B cell (primary cell): ENCODE measurements around the gene SPECC1. TPM values are rescaled to one million over a fixed set of nuclear protein-coding genes. Genes with fewer than 3 reads are reported as not detected.

ENCODE experiments used
- ATAC-seq: fragments of 200-7000 bp; cut with Tn5 transposase; one replicate; pipeline ENCODE4 v1.10.0; 2021; ENCODE audit warnings: low read depth, mild to moderate bottlenecking, moderate number of reproducible peaks, moderate library complexity
- CTCF ChIA-PET: fragments of 350-600 bp; sonication (Branson Sonifier 250); formaldehyde crosslinking; loops from one replicate; lab custom pipeline; 2021; ENCODE audit warnings: antibody characterized with exemption, inconsistent platforms; lab: Charles Lee
- POLR2A ChIA-PET: fragments of 350-600 bp; sonication (Branson Sonifier 250); formaldehyde crosslinking; loops from one replicate; lab custom pipeline; 2021; ENCODE audit warnings: antibody characterized with exemption; lab: Charles Lee
- DNase-seq: peaks from one replicate; pipeline ENCODE4 v3.0.0; 2013
- H2AFZ ChIP-seq: 2 replicates; pipeline ENCODE4 v1.6.1; 2012; ENCODE audit warnings: mild to moderate bottlenecking, low read depth, low read length; ENCODE audit not compliant: insufficient read depth, poor library complexity, severe bottlenecking
- H3K27ac ChIP-seq, 2 donors: 1 replicate in 1 of 2; 2 replicates in 1 of 2; pipeline ENCODE4 v1.5.1; 2012 to 2013; ENCODE audit warnings: low read length in 2 of 2, mild to moderate bottlenecking in 2 of 2, moderate library complexity in 1 of 2
- H3K27me3 ChIP-seq, 4 experiments: fragments of 200-600 bp in 1 of 4; sonication (generic) in 1 of 4; replicated peaks in 1 of 4; 1 replicate in 2 of 4; 2 replicates in 2 of 4; pipeline versions ENCODE4 v1.6.1 to v1.7.0; 2013 to 2016; ENCODE audit warnings: low read length in 3 of 4, mild to moderate bottlenecking in 2 of 4, mixed read lengths in 1 of 4, moderate library complexity in 1 of 4; ENCODE audit not compliant: insufficient read depth in 4 of 4, control insufficient read depth in 3 of 4; ENCODE audit errors: control extremely low read depth in 1 of 4
- H3K36me3 ChIP-seq, 2 experiments: replicated peaks in 1 of 2; 1 replicate in 1 of 2; 2 replicates in 1 of 2; pipeline versions ENCODE4 v1.6.1 to v1.7.1; 2013; ENCODE audit warnings: low read length in 1 of 2; ENCODE audit not compliant: insufficient read depth in 2 of 2, control insufficient read depth in 1 of 2; ENCODE audit errors: control extremely low read depth in 1 of 2, extremely low read depth in 1 of 2
- H3K4me1 ChIP-seq, 2 donors: fragments of 200-600 bp in 1 of 2; sonication (generic) in 1 of 2; 1 replicate in 1 of 2; 2 replicates in 1 of 2; pipeline versions ENCODE4 v1.5.1 to v1.6.1; 2013 to 2017; ENCODE audit warnings: low read length in 2 of 2; ENCODE audit not compliant: control insufficient read depth in 2 of 2, insufficient read depth in 2 of 2
- H3K4me2 ChIP-seq: replicated peaks from 2 replicates; pipeline ENCODE3; 2012; ENCODE audit warnings: mild to moderate bottlenecking, low read depth, low read length; ENCODE audit not compliant: poor library complexity, severe bottlenecking
- H3K4me3 ChIP-seq, 5 experiments: fragments of 200-600 bp in 1 of 5; sonication (generic) in 1 of 5; 1 replicate in 3 of 5; 2 replicates in 2 of 5; pipeline versions ENCODE4 v1.5.1 to v1.7.0; 2011 to 2016; ENCODE audit warnings: low read length in 4 of 5, mild to moderate bottlenecking in 4 of 5, low read depth in 2 of 5, control low read depth in 1 of 5, moderate library complexity in 1 of 5; ENCODE audit not compliant: insufficient read depth in 1 of 5; ENCODE audit errors: control extremely low read depth in 1 of 5, extremely low read depth in 1 of 5
- H3K79me2 ChIP-seq: fragments of 200-600 bp; sonication (generic); one replicate; pipeline ENCODE4 v1.6.0; 2016; ENCODE audit warnings: low read length; ENCODE audit not compliant: control insufficient read depth, insufficient read depth
- H3K9ac ChIP-seq: fragments of 200-600 bp; sonication (generic); 2 replicates; pipeline ENCODE4 v1.6.1; 2017; ENCODE audit warnings: mild to moderate bottlenecking, low read length, moderate library complexity
- H3K9me3 ChIP-seq, 3 donors: one replicate each; pipeline versions ENCODE4 v1.6.1 to v1.7.1; 2013; ENCODE audit warnings: low read length in 2 of 3; ENCODE audit not compliant: control insufficient read depth in 2 of 3, insufficient read depth in 1 of 3; ENCODE audit errors: control extremely low read depth in 1 of 3
- H4K20me1 ChIP-seq: 2 replicates; pipeline ENCODE4 v1.6.0; 2012; ENCODE audit warnings: mild to moderate bottlenecking, low read length; ENCODE audit not compliant: insufficient read depth, control insufficient read depth, poor library complexity, severe bottlenecking
- H3K27ac Mint-ChIP-seq: one replicate; pipeline ENCODE4 v1.8.0; 2021; ENCODE audit warnings: mixed read lengths
- H3K27me3 Mint-ChIP-seq: one replicate; pipeline ENCODE4 v1.8.0; 2021; ENCODE audit warnings: mixed read lengths
- H3K4me1 Mint-ChIP-seq: one replicate; pipeline ENCODE4 v1.8.0; 2021; ENCODE audit warnings: mixed read lengths
- H3K4me3 Mint-ChIP-seq: one replicate; pipeline ENCODE4 v1.8.0; 2021; ENCODE audit warnings: mixed read lengths
- H3K9me3 Mint-ChIP-seq: one replicate; pipeline ENCODE4 v1.8.0; 2022; ENCODE audit warnings: mixed read lengths; ENCODE audit not compliant: insufficient read depth
- EZH2 ChIP-seq: IDR thresholded peaks from 2 replicates; pipeline ENCODE4 v1.6.1; 2012; ENCODE audit warnings: borderline replicate concordance, low read depth, mild to moderate bottlenecking, moderate library complexity, low read length; ENCODE audit not compliant: insufficient read depth, poor library complexity, severe bottlenecking
- WGBS: methylation state at CpG from one replicate; pipeline ENCODE4 v1.1.5; 2013; ENCODE audit warnings: missing lambda C conversion rate; ENCODE audit not compliant: insufficient coverage; 5-methylcytosine and 5-hydroxymethylcytosine counted together
- intact Hi-C: fragments of 100-400 bp; cut with micrococcal nuclease; formaldehyde crosslinking; loops from one replicate; pipeline ENCODE4 v1.10.0; 2022
- polyA plus RNA-seq: library from polyadenylated mRNA; depleted of rRNA; stranded (reverse); fragments of >200 nt; gene quantifications from 2 replicates; pipeline ENCODE4 v1.2.3, GENCODE V29; 2012
- total RNA-seq, 2 donors: library from RNA; stranded (reverse); fragments of 120-200 nt in 1 of 2; gene quantifications; 1 replicate in 1 of 2; 2 replicates in 1 of 2; pipeline versions ENCODE4 v1.2.3 to v1.2.4, GENCODE V29; 2013 to 2022
- TF ChIP-seq, protein P1 (sequence below): fragments of 200-600 bp; IDR thresholded peaks from one replicate; pipeline ENCODE4 v1.8.0; 2022; ENCODE audit warnings: antibody characterized with exemption, mild to moderate bottlenecking

Gene SPECC1
- total and polyA plus RNA-seq, 2 donors (not counting 1 experiment from before 2014, with no cell fraction given) = 4.6 to 7.4 TPM

GRCh38 chr17:20121359-20122253, 112.4 kb downstream of the SPECC1 start:
- POLR2A ChIA-PET = no interaction called here
- no peak overlapping the region for H3K27ac ChIP-seq
- H2AFZ ChIP-seq = no peak overlapping the region
- intact Hi-C loops = loop anchor here (2.0 to 5.0 kb wide), 3 partner anchors 36 to 871 kb away; no protein-coding TSS in a partner anchor
- peaks cover 15% of the 10 kb centered on the region for H3K27me3 Mint-ChIP-seq
- peak; percentile 82 for DNase-seq
- no peak overlapping the region for H3K27ac Mint-ChIP-seq
- H3K27me3 ChIP-seq = no peaks in the 10 kb centered on the region
- no peaks in the 10 kb centered on the region for H3K4me1 ChIP-seq
- peak; percentile 68 for ATAC-seq
- TF ChIP-seq EZH2 = no peak
- TF ChIP-seq, protein P1, sequence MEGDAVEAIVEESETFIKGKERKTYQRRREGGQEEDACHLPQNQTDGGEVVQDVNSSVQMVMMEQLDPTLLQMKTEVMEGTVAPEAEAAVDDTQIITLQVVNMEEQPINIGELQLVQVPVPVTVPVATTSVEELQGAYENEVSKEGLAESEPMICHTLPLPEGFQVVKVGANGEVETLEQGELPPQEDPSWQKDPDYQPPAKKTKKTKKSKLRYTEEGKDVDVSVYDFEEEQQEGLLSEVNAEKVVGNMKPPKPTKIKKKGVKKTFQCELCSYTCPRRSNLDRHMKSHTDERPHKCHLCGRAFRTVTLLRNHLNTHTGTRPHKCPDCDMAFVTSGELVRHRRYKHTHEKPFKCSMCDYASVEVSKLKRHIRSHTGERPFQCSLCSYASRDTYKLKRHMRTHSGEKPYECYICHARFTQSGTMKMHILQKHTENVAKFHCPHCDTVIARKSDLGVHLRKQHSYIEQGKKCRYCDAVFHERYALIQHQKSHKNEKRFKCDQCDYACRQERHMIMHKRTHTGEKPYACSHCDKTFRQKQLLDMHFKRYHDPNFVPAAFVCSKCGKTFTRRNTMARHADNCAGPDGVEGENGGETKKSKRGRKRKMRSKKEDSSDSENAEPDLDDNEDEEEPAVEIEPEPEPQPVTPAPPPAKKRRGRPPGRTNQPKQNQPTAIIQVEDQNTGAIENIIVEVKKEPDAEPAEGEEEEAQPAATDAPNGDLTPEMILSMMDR = peak; percentile 99
- no peaks in the 10 kb centered on the region for H3K79me2 ChIP-seq
- no peaks in the 10 kb centered on the region for H4K20me1 ChIP-seq
- no peaks in the 10 kb centered on the region for H3K9me3 ChIP-seq
- H3K4me3 ChIP-seq = no peak overlapping the region
- H3K9ac ChIP-seq = no peak overlapping the region
- no peaks in the 10 kb centered on the region for H3K4me1 Mint-ChIP-seq
- no peak overlapping the region for H3K4me3 Mint-ChIP-seq
- no peaks in the 10 kb centered on the region for H3K9me3 Mint-ChIP-seq
- CTCF ChIA-PET = interaction anchor here (0.6 to 3.1 kb wide), 17 partner anchors 11 to 759 kb away, joined by 3 to 34 read pairs (median 4); partner anchors contain the start of gene B9D1
- no peaks in the 10 kb centered on the region for H3K36me3 ChIP-seq
- H3K4me2 ChIP-seq = no peak overlapping the region
- 69% methylated on average over 10 of the region's 11 CpGs for WGBS
